MM.1S (cell line): ENCODE measurements around the gene HPSE2.

ENCODE experiments used
- CTCF ChIP-seq: fragments of 300-600 bp; sonication (generic); IDR thresholded peaks from 2 replicates; pipeline ENCODE4 v1.5.1; 2016; ENCODE audit warnings: antibody characterized with exemption, low read length, mixed read lengths
- EZH2phosphoT487 ChIP-seq: fragments of 300-600 bp; sonication (generic); IDR thresholded peaks from 2 replicates; pipeline ENCODE4 v1.6.1; 2018; ENCODE audit warnings: antibody characterized with exemption, low read length

- no peak for TF ChIP-seq CTCF
- TF ChIP-seq EZH2phosphoT487: no peak
These were observed 748.0 kb downstream of the HPSE2 start for GRCh38 chr10:98487649-98488048.
